ENCODE data around the gene LGALS8.
A peak's percentile ranks its signal among the peaks of the same experiment; 100 is the strongest.

The LGALS8 gene

DNA sequence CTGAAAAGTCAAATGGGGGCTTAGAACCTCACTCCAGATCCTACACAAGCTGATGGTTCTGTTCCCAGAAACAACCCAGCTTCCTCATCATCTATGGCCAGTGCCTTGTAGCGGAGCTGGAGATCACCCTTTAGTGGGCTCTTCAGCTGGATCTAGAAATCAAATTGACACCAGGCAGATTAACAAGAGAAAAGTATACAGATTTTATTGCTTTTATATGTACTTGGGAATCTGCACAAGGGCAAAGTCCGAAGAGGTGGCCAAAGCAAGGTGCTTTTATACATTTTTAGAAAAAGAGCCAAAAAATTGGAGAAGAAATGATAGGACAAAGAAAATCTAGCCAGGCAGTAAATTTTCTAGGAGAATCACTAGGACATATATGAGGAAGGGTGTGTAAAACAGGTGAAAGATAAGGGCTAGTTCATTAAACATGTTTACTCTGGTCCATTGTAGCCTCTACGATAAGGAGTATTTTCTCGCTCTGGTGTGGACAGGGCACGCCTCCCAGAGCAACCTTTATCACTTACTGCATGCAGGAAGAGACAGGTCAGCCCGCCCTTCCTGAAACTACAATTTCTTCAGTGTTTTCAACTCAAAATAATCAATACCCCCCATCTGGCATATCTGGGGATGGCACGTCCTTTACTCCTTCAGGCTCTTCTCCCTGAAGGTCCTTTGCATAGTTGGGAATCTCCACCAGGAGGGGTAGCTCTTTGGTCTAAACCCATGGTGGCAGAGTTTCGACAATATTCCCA is 14.0 kb upstream of the LGALS8 start:
- DNase-seq, result no peak

DNA sequence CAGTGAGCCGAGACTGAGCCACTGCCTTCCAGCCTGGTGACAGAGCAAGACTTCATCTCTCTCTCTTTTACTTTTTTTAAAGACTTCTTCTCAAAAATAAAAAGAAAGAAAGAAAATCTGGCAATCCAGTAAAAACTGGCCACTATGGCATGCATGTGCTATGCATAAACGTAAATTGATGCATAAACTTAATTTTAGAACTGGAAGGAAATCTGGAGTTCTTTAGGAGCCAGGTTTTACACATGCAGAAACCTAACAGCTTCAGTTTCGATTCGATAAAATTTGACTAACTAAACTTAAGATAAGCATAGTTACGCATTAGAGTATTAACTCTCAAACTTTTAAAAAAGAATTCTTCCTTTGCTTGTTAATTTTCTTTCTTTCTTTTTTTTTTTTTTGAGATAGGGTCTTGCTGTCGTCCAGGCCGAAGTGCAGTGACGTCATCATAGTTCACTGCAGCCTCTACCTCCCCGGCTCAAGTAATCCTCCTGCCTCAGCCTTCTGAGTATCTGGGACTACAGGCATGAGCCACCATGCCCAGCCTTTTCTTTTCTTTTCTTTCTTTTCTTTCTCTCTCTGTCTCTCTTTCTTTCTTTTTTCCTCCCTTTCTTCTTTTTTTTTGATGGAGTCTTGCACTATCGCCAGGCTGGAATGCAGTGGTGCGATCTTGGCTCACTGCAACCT is 11.9 kb upstream of the LGALS8 start:
- DNase-seq, result no peak

DNA sequence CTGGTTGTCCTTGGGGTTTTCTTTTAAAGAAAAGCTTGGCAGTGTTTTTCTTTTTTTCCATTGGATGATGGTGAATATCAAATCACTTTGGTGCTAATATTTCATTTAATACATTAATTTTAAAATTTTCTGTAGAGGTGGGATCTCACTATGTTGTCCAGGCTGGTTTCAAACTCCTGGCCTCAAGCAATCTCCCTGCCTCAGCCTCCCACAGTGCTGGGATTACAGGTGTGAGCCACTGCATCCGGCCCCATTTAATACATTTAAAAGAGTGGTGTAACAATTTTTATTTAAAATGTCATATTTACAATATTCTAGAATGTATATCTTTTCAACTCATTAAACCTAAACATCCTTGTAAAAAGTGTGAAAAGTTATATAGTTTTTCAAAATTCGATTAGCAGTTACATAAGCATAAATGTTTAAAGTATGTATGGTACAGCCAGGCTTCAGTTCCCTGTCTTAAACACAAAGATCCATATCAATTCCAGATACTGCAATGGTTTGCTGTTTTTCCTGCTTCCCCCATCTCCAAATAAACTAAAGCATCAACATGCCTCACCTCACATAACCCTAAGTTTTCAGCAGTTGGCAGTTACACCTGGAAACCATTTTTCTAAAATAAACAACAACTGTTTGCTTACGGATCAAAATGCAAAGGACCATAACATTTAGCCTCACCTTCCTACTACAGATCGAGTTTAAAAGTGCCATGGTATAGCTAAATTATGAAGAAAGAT is 8.9 kb upstream of the LGALS8 start:
- peak; percentile 89 for DNase-seq

DNA sequence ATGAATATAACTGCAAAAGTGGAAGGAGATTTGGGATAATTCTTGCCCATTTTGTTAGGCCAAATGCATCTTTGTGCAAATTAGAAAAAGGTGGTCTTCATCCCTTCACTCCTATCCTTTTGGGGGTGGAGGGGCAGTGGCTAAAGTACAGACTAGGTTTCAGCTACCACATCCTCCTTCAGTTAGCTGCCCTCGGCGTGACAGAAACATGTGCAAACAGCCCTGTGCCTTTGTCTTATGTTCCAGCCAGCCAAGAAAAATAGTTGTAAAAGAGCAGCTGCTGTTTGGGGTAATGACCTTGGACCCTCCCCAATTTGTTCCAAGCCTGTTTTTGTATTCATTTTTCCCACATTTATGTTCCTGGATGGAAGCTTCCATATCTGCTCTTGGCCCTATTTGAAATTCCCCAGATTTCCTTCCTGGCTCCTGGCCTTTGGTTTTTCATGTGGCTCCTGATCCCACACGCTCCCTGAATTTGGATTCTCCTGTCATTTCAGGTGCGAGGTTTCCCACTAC is 8.3 kb upstream of the LGALS8 start:
- peak; percentile 89 for DNase-seq

DNA sequence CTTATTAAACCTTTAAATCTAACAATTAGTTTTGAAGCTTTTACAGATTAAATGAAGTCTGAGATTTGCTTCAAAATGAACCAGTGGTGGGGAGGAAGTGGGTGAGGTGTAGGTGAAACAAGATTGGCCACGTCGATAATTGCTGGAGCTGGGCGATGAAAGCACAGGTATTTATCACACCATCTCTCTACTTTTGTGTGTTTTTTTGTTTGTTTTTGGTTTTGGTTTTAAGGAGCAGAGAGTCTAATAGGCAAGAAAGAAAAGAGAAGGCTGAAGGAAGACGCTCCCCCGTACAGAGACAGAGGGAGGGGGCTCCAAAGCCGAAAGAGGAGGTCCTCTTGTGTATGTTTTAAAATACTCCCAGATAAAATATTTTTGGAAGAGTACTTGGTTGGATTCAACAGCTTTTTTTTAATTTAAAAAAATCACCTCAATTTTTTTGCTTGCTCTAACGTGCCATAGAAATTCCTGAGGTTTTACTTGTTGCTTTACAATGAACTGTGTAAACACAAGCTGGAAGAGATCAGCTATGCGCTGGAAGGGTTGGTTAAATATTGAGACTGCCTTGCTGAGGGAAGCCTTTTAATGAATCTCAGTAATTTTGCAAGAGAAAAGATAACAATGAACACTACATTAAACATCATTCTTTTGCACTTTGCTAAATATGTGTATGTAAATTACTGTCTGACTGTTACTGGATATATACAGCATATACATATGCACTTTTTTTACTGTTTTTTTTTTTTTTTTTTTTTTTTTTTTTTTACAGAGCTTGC is 6.7 kb upstream of the LGALS8 start:
- DNase-seq, result peak; percentile 3

DNA sequence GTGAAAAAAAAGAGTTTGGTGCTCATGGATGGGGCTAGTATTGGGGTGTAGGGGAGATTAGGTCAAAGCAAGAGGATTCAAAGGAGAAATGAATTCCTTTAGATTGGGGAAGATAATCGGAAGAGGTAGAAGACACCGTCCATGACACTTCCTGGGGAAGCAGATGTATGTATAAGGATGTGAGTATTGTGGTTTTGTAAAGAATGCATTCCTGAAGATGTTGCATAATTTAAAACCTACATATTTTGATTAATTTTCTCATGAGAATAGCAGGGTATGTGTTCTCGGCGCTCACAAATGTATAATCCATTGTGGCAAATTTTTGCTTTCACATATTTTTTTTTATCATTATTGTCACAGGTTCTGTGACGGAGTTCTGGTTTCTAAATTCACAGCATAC is 5.5 kb upstream of the LGALS8 start:
- no peak for DNase-seq

DNA sequence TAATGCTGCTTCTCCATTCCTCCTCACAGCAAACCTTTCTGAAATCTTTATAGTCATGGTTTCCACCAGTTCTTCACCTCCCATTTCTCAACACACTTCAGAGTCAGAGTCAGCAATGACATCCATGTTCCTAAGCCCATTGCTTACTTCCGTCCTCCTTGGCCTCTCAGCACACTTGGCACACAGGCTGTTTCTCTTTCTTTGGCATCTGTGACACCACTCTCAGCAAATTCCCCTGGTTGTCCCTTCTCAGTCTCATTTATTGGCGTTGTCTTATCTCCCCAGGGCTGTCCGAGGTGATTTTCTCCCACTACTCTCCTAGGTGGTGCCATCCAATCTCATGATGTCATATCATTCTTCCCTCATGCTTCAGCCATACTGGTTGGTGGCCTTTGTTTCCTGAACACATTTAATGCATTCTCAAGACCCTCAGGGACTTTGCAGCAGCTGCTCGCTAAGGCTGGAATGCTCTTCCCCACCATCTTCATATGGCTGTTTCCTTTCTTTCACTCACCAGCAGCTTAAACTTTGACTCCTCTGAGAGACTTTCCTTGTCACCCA is 3.3 kb upstream of the LGALS8 start:
- no peak for DNase-seq

DNA sequence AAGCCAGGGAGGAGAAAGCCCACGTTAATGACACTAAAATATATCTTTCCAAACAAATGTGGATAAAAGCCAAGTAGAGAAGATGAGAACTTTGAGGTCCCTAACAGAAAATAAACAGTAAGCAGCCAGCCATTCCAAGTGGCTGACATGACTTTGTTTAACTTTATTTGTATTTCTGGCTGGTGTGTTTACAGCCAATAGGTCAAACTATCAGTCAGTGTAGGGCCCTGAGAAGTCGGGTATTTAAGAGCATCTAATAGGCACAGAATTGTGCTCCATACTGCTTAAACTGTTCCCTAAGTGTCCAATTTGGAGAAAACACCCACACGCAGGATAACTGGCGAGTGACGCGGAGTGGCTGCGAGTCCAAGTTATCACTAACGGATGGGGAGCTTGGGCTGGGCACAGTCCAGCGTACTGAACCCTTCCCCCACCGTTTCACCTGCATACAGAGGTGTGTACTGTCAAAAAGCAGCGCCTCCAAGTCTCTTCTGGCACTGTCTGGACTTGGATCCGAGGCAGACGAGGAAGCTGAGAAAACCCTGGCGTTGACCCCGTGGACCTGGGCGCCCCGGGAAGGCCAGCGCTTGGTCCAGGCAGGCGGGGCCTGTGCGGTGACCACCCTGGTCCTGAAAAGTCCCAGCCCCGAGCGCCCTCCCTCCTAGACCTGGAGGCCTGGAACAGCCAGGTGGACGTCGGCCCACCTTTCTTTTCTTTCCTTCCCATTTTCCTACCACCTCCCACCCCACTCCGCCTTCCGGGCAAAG is 662 bp upstream of the LGALS8 start:
- DNase-seq, result no peak

DNA sequence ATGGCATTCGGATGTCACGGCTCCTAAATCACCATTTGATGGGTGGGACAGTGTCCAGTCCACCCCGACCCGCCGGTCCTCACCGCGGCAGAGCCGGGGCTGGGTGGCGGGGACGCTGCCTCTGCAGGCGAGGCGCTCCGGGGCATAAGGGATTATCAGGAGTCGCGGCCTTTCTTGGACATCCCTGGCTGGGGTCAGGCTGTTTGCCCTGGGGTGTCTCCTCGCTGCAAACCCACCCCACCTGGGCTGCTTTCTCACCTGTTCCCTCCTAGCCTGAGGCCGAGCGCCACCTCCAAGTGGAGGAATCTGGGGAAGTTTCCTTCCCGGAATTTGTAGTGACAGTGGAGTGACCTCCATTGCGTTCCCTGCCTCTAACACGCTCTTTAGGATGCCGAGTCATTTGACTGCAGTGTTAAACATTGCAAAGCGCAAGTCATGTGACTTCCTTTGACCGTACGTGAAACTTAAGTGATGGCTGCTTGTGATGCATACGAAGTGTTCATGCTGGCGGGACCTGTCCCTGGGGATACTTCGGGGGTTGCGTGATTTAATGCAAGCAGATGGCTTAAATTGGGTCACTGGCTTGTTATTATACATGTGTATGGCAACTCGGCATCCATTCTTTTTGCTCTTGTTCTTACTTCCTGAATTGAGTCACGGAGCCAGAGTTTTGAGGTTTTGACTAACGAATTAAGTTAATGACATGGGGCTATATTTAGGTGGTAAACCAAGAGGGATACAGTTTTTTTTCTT is 536 bp downstream of the LGALS8 start:
- peak; percentile 45 for DNase-seq

DNA sequence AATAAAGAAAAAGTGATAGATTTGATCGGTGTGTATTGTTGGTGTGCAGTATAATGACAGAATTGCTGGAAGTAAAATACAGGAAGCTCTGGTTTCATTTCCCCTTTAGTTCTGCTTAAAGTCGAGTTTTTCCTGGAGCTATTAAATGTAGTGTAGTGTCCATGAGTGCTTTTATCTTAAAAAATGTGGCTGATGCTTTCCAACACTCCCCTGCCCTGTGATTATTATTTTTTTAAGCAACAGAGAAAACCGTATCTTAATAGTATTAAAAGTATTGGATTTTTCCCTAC is 1.1 kb downstream of the LGALS8 start:
- no peak for DNase-seq

DNA sequence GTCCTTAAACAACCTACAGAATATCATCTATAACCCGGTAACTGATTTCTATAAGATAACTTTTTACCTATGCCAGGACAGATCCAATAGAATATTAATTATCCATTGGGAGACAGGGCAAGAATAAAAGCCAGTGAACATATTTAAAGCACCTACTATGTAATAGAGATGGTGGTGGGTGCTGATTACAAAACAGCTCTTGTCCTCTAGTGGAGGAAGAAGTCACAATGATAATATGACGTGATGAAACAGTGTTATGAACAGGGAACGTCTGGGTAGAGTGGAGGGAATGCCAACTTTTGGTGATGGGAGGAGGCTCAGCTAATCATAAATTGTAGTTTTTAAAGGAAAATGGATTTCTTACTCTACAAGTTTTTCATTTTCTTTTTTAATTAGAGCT is 2.3 kb downstream of the LGALS8 start:
- no peak for DNase-seq

DNA sequence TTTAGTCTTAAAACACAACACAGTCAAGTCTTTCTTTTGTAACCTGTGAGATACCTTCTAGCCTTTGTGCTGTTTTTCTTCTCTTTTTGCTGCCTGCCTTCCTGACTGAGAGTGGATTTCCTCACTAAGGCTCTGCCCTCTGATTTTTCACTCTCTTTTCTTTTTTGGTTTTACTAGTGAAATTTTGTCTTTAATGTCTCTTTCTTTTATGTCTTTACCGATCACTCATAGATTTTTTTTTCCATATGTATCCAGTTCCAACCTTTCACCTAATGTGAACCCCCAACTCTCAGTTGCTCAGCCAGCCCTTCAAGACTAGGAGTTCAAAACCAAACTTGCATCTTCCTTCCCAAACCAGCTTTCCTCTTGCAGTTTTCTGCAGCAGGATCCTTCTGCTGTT is 6.5 kb downstream of the LGALS8 start:
- no peak for DNase-seq

DNA sequence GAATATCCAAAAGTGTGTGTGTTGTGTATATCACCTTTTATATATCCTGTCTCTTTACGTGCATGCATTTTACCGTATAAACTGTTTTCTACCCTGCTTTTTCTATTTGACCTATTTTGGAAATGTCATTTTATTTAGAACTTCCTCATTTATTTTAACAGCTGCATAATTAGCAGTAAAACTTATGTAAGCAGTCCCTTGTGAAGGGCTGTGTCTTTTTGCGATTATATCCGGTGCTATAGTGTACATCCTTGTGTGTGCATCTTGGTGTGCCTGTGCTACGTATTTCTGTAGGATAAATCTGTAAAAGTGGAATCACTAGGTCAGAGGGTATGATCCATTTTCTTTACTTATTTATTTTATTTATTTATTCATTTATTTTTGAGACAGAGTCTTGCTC is 7.2 kb downstream of the LGALS8 start:
- DNase-seq, result no peak

DNA sequence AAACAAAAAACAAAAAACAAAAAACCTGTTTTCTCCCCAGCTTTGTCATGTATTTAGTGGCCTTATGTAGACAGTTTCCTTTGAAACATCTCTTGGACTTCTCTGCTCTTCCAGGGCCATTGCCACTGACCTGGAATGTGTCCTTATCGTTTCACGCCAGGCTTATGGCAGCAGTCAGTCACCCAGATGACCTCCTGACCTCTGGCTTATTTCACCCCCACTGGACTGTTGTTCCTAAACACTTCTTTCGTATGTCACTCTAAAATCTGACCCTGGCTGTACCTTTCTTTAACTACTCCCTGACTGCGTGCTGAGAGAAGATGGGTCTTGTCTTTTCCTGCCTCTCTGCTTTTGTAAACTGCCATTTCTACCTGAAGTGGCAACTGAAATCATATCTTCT is 9.1 kb downstream of the LGALS8 start:
- no peak for DNase-seq

DNA sequence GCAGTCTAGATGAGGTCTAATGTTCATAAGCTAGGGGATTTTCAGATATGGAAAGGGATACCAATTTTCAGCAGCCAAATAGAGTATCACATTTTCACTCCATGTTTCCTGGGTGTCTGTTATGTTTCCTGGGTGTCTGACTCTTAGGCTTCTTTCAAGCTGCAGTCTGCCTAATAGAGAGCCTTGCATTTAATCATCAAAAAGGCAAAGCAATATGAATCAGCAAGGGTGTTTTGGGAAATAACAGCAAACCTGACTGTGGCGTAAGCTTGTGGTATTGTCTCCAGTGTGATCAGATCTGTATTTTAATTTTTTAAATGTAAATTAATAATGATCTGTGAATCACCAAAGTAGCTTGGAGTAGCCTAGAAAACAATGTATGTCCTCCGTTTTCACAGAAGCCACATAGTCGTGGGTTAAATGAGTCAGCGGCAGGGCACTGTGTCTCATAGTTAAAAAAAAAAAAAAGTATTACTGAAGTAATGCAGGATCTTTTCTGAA is 10.4 kb downstream of the LGALS8 start:
- no peak for DNase-seq

DNA sequence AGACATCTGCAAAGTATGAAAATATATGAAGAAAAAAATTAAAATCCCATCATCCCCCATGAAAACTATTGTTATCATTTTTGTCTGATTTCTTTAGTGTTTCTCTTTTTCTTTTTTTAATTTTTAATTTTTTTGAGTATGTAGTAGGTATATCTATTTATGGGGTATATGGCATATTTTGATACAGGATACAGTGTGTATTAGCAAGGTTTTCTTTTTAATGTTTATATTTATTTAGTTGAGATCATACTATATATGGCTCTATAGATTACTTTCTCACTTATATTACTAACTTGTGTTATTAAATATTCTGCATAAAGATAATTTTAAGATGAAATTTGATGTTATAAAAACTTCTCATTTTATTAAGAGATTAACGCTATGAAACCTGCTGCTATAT is 11.4 kb downstream of the LGALS8 start:
- DNase-seq, result no peak

DNA sequence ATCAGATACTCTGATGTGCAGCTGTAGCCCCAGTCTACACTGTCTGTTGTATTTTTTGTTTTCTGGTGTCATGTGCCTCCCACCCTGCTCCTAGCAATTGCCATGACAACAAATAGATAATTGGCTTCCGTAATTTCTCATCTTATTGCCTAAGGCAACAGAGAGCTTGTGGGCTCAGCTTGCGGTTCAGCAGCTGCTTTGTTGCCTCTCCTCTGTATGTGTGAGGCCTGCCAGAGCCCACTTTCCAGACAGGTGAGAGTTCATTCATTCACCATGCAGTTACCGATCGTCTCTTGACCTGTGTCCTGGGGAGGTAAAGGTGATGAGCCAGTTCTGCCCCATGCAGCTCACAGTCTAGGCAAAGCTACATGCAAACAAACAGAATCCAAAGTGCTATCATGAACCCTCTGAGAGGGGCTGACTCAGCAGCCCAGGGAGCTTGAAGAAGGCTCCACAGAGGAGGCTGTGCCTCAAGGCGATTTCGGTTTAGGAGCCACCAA is 11.9 kb downstream of the LGALS8 start:
- no peak for DNase-seq

DNA sequence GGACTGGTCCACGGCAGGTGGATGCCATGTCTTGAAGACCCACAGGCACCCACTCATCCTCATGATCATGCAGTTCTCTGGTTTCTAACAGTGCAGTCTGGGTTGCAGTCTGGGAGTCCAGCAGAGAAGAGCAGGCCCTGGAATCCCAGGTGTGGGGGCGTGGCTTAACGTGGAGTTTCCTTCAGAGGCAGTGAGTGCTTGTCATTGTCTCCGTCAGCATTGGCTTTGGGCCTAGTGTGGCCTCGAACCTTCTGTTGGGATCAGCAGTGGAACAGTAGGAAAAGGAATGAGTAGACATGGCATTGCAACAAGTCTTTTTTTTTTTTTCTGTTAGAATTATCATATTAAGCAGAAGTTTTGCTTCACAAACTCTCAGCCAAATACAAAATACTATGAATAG is 12.8 kb downstream of the LGALS8 start:
- no peak for DNase-seq

DNA sequence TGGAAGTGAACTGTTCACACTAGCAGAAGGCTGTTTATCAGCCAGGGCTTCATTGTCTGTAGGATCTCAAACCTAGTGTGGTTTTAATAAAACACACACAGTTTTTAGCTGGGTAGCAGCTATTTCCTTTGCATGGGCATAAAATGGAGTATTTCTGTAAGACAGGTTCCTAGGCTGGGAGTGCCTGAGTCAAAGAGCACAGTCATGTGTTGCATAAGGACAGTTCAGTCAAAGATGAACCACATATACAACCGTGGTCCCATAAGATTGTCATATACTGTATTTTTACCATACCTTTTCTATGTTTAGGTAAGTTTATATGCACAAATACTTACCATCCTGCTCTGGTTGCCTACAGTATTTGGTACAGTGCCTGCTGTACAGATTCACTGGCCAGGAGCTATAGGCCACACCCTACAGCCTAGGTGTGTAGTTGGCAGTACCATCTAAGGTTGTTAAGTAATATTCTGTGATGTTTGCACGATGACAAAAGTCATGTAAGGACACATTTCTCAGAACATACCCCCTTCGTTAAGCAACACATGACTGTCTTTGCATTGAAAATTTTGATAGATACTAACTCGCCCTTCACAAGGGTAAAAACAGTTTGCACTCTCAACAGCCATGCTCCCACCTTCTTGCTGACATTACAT is 17.2 kb downstream of the LGALS8 start:
- DNase-seq, result no peak

DNA sequence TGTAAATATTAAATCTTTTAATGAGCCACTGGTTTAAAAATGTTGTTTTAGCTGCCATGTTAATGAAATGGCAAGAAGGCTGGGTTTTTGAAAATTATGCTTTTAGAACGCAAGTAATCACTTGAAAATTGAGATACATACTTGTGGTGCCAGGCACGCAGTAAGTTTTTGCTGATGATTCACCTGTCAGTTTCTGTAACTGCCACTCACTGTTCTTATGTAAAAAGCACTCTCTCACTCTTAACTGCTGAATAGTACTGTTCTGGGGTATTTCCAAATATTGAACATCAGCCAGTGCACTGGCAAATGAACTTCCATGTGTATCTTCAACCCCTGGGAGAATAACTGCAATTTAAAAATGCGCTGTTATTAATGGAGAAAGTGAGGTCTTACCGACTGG is 17.9 kb downstream of the LGALS8 start:
- DNase-seq, result no peak

Data from NCI-H526 treated with DMSO at 0.1 percent for 48 hours (cell line).